GM10847 (cell line): ENCODE measurements around the gene KCNJ6.

Experiments
- POLR2A ChIP-seq: IDR thresholded peaks from 2 replicates; pipeline ENCODE4 v1.6.1; 2011; ENCODE audit not compliant: insufficient read length; ENCODE audit errors: extremely low read depth

Gene KCNJ6

GRCh38 chr21:37711286-37711829 lies 204.9 kb downstream of the KCNJ6 start:
- TF ChIP-seq POLR2A: no peak

DNA sequence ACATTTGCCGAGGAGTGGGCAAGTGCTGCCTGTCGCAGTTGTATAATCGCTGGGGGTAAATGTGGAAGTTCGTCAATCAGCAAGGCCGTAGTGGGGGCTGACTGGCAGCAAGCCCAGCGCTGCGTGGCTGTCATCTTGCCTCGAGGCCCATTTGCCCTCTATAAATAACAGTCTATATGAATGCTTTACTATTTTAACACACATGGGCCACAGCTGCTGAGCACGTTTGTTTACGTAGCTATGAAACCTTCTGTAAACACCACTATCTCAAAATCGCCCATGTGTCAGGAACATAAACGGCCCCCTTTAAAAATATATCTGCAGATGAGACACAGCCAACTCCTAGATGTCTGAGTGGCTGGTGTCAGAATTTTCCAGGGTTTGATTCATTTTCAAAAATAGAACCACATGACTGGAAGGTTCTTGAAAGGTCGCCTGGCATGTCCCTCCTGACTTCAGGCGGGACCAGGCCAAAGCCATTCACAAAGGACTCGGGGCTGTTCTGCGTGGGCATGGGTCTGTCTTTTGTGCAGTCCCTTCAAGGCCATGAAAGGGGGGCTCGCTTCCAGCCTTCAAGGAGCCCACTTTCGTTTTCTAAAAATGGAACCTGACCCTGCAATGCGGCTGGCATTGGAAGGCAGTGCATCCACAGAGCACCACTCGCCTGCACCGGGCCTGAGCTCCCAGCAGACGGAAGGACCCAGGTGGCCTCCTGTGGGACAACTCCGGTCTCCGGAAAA lies 205.5 kb downstream of the KCNJ6 start:
- no peak for TF ChIP-seq POLR2A

DNA sequence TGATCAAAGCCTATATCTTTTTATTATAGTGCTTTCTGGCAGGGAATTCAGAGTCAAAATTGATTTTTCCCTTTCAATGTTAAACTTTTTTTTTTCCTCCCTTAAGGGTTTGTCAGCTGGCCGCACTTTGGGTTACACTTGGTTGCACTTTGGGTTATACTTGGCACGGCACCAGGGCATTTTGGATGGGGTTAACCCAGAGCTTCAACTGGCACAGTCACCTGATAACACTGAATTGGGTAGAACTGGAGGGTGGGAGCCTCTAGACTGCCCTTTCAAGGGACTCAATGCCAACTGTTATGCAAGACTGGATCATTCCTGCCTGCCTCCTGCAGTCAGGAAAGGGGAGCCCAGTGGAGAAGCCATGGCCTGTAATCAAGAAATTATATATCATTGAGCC lies 211.5 kb downstream of the KCNJ6 start:
- TF ChIP-seq POLR2A: no peak

DNA sequence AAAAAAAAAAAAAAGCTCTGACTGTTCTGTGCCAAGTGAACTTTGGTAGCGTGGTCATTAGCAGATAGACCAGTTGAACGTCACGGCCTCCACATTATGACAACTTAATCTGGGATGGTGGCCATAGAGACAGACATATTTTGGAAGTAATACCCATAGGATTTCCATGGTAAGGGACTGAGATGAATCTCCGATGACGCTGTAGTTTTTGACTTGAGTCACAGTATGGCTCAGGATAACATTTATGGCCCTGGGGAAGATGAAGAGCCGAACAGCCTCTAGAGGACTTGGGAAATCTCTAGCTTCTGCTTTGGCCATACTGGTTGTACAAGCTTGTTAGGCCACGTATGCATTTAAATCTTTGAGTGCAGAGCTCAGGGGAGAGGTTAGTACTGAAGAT lies 214.0 kb downstream of the KCNJ6 start:
- TF ChIP-seq POLR2A: no peak

DNA sequence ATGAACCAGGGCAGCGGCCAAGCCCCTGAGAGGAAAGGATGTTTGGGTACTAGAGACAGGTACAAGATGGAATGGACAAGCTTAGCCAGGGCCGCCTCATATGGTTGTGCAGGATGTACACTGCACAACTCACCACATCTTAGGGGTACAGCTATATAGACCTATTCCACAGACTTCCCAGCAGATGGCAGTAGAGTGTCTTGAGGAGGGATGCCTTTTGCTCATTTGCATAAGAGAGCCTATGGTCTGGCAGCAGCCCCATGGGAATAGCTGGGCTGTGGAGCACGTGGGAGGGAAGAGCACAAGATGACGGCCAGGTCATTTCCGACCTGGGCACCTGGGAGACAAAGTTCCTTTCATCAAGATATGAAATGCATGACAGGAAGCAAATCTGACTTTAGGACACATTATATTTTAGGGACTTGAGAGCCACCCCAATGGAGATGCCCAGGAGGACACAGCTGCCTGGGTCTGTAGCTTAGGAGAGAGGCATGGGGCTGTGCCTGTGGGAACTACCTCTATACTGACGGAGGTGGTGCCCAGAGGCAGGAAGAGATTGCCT lies 215.5 kb downstream of the KCNJ6 start:
- TF ChIP-seq POLR2A: no peak

- no peak for TF ChIP-seq POLR2A
Measured at GRCh38 chr21:37699024-37699775, 217.1 kb downstream of the KCNJ6 start.

GRCh38 chr21:37696936-37697335 lies 219.3 kb downstream of the KCNJ6 start:
- TF ChIP-seq POLR2A: no peak

DNA sequence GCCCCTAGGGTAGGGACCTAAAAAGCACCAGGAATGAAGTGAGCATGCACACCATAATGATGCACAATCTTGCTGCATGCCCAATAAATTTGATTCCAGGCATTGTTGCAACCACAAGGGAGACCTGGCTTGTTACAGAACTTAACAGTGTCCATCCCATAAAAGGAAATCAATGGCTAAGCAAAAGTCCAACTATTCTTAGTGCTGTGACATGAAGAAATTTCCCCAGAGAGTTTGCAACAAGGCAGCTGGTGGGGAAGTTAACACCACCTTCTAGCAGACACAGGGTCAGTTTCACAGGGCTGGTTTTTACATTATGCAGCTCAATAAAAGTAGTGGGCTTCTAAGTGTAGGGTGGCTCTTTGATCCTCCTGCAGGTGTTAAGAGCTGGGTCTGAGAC lies 221.1 kb downstream of the KCNJ6 start:
- TF ChIP-seq POLR2A: no peak

- no peak for TF ChIP-seq POLR2A
Measured at GRCh38 chr21:37688952-37689659, 227.2 kb downstream of the KCNJ6 start.

- TF ChIP-seq POLR2A: no peak
Measured at GRCh38 chr21:37686991-37687810, 229.1 kb downstream of the KCNJ6 start.

DNA sequence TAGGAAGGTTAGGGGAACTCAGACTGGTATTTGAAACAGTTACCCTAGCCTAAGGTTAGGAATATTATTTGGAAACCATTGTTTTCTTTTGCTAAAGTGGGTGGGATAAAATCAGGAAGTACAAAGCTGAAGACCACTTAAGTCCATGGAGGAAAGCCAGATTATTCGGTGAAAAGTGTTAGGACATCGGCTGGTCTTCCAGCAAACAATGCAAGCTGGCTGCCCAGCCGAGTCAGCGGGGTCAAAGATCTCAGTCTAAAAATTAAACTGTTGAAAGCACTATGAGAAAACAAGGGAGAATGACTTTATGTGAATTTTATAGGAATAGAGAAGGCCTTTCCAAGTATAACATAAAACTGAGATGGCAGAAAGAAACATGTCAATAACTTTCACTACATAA lies 231.7 kb downstream of the KCNJ6 start:
- no peak for TF ChIP-seq POLR2A

DNA sequence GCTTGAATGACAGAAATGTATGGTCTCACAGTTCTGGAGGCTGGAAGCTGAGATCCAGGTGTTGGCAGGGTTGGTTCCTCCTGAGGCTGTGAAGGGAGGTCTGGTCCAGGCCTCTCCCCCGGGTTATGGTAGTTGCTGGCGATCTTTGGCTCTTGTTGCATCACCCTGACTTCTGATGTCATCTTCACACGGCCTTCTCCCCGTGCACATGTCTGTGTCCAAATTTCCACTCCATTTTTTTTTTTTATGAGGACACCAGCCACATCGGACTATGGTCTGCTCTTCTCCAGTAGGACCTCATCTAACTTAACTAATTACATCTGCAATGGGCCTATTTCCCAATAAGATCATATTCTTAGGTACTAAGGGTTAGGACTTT lies 232.2 kb downstream of the KCNJ6 start:
- no peak for TF ChIP-seq POLR2A

DNA sequence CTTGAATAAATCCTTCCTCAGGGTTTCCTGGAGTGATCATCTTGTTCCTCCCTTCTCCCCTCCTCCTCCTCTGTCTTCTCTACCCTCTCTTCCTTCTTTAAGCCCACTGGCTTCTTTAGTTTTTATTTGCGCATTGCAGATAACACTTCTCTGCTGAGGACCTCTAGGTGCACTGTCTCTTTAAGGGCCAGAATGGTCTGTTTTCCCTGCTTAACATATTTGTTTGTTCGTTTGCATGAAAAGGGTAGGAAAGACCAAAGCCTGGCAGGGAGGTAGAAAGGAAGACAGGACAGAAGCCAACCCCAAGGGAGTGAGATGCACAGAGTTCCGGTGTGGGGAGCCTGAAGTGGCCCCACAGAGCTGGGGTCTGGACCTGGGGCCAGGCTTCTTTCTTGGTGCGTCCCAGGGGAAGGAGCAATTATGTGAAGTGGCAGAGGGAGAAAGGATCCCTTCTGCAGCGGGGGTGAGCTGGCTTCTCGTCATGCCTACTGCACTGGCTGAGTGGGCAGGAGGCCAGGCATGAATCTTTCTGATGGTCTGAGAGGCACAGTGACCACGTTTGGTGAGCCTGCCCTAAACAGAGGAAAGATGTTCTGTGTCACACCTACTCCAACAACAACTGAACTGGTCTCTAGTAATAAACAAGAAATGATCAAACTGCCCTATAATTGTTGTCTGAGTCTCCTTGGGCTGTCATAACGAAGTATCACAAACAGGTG lies 232.7 kb downstream of the KCNJ6 start:
- no peak for TF ChIP-seq POLR2A

DNA sequence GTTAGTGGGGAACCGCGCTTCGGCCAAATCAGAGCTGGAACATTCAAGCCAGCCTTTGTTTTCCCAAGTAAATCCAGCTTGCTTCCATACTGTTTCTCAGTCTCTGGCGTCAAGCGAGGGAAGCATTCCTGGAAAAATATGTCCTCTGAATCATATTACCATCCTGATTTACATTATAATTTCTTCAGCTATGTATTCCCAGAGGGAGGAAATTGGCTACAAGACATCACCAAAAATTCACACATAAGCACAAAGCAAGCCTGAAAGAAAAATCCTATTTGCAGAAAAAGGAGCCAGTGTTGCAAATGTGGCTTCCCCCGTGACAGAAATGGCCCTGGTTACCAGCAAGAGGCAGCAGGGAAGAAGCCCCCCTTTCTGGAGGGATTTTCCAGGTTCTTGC lies 233.3 kb downstream of the KCNJ6 start:
- TF ChIP-seq POLR2A: no peak
